Fibroblast of lung (primary cell): ENCODE results near the gene RNF113B.

ENCODE experiments used
- CTCF ChIP-seq, 2 donors: IDR thresholded peaks in 1 of 2; conservative IDR thresholded peaks in 1 of 2; 1 replicate in 1 of 2; 2 replicates in 1 of 2; pipeline ENCODE4 v1.5.1; 2011 to 2012; ENCODE audit warnings: low read length in 2 of 2, control low read depth in 1 of 2, inconsistent platforms in 1 of 2, low read depth in 1 of 2, mild to moderate bottlenecking in 1 of 2
- EZH2 ChIP-seq: IDR thresholded peaks from 2 replicates; pipeline ENCODE4 v1.5.1; 2012; ENCODE audit warnings: low read length, control low read depth, mild to moderate bottlenecking; ENCODE audit errors: missing control alignments

GRCh38 chr13:98150832-98151479 is 26.1 kb downstream of the RNF113B start:
- no peak for TF ChIP-seq CTCF (conservative IDR thresholded peaks at IDR 0.05 in 1 of 2, IDR thresholded peaks at IDR 0.05 in 1 of 2; ENCODE audit: low read depth in 1 of 2, low read length in 2 of 2)
- TF ChIP-seq EZH2: no peak
